ENCODE measurements around the gene CLSTN2.

Gene CLSTN2

DNA sequence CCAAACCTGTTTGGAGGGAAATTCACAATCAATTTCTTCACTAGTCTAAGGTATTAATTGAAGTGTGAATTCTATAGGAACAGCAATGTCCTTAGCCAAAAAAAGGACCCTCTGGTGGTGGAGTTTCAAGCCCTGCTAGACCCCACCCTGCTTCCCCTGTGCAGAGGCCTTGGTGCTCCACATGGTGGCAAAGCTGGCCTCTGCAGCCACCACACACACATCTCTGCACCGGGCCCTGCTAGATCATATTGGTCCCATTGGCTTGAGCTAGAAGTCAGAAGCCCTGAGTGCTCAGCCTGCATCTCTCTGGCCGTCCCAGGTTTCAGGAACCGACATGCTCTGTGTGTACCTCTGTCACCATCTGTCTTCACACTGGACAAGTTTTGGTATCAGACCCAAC is 522.0 kb downstream of the CLSTN2 start:
- no peak for DNase-seq (ENCODE audit: low read depth, low spot score)
- ChIA-PET CTCF (no interaction called here), POLR2A (no interaction called here)
- H3K4me3 ChIP-seq (ENCODE audit: low read depth, low read length): no peak overlapping the region
- TF ChIP-seq, protein P1, sequence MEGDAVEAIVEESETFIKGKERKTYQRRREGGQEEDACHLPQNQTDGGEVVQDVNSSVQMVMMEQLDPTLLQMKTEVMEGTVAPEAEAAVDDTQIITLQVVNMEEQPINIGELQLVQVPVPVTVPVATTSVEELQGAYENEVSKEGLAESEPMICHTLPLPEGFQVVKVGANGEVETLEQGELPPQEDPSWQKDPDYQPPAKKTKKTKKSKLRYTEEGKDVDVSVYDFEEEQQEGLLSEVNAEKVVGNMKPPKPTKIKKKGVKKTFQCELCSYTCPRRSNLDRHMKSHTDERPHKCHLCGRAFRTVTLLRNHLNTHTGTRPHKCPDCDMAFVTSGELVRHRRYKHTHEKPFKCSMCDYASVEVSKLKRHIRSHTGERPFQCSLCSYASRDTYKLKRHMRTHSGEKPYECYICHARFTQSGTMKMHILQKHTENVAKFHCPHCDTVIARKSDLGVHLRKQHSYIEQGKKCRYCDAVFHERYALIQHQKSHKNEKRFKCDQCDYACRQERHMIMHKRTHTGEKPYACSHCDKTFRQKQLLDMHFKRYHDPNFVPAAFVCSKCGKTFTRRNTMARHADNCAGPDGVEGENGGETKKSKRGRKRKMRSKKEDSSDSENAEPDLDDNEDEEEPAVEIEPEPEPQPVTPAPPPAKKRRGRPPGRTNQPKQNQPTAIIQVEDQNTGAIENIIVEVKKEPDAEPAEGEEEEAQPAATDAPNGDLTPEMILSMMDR (IDR thresholded peaks at IDR 0.05; ENCODE audit: insufficient read depth, low read length, missing control alignments): no peak

DNA sequence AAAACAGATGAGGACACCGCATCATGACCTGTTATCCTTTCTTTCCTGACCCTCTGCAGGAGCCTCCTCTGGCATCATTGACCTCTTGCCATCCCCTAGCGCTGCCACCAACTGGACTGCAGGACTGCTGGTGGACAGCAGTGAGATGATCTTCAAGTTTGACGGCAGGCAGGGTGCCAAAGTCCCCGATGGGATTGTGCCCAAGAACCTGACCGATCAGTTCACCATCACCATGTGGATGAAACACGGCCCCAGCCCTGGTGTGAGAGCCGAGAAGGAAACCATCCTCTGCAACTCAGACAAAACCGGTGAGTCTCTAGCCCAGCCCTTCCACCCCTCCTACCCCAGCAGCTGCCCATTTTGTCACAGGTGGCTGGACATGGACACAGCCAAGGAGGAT is 524.5 kb downstream of the CLSTN2 start:
- H3K4me3 ChIP-seq (ENCODE audit: low read depth, low read length): no peak overlapping the region
- ChIA-PET POLR2A (no interaction called here), CTCF (no interaction called here)
- DNase-seq (ENCODE audit: low read depth, low spot score): no peak
- TF ChIP-seq, protein P1 (IDR thresholded peaks at IDR 0.05; ENCODE audit: insufficient read depth, low read length, missing control alignments): no peak

DNA sequence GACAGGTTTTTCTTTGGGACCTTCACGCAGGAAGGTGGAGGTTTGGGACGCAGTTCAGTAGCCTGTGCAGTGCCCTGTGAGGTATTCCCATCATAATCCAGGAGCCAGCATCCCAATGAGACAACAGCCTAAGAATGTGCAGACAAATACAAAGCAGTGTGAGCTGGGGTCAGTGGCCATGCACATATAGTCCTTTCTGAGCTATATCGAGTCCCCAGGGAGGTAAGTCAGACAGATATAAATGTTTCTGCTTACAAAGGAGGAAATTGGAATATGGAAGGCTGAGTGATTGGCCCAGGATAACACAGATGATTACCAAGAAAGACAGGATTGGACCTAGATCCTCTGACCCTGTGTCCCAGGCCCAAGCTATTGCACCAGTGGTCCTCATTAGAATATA is 526.3 kb downstream of the CLSTN2 start:
- POLR2A ChIA-PET: no interaction called here
- CTCF ChIA-PET: no interaction called here
- no peak overlapping the region for H3K4me3 ChIP-seq (ENCODE audit: low read depth, low read length)
- TF ChIP-seq, protein P1 (IDR thresholded peaks at IDR 0.05; ENCODE audit: insufficient read depth, low read length, missing control alignments): no peak
- no peak for DNase-seq (ENCODE audit: low read depth, low spot score)

DNA sequence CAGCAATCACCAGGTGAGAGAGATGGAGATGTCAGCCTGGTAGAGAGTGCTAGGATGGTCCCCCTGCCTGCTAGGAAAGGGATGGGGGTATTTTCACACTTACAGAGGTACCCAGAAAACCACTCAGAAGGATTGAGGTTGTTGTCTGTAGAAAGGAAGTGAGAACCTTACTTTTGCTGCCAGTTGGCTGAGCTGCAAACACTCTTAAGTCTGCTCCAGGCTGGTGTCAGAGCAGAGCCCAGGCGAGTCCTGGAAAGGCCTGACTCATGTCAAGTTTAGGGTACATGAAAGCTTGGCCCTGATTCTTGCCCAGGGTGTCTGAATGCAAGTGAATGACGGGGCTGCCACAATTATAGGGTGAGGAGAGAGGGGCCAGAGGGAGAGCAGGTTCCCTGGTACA is 528.4 kb downstream of the CLSTN2 start:
- no peak overlapping the region for H3K4me3 ChIP-seq (ENCODE audit: low read depth, low read length)
- no peak for DNase-seq (ENCODE audit: low read depth, low spot score)
- ChIA-PET POLR2A (no interaction called here), CTCF (no interaction called here)
- TF ChIP-seq, protein P1 (IDR thresholded peaks at IDR 0.05; ENCODE audit: insufficient read depth, low read length, missing control alignments): no peak

DNA sequence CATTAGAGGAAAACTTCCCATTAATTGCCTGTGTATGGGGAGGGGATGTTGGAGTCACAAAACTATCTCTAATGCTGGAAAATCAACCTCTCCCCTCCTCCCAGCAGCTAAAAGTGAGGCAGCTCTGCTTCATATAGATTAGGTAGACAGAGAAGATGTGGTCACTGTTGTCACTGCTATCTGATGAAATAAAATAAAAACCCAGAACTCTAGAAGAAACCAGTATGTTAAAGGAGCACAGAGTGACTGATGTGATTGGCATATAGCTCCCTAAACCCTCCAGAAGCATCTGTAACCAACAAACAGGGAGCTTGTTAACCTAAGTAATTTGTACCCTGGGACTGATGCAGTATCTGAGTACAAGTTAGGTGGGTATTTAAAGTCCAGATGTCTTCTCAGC is 531.0 kb downstream of the CLSTN2 start:
- no peak for DNase-seq (ENCODE audit: low read depth, low spot score)
- POLR2A ChIA-PET: no interaction called here
- no peak overlapping the region for H3K4me3 ChIP-seq (ENCODE audit: low read depth, low read length)
- CTCF ChIA-PET: no interaction called here
- TF ChIP-seq, protein P1 (IDR thresholded peaks at IDR 0.05; ENCODE audit: insufficient read depth, low read length, missing control alignments): no peak

DNA sequence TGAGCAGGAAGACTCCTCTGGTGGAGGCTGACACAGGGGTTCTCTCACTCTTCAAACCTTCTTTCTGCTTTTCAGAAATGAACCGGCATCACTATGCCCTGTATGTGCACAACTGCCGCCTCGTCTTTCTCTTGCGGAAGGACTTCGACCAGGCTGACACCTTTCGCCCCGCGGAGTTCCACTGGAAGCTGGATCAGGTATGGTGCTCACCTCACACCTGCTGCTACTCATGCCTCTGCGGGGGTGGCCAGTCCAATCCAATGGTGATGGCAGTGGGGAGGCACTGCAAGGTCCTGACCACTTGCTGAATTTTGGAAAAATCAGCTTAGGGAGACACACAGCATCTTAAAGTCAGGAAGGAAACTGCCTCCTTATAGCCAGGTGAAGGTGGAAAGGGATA is 531.5 kb downstream of the CLSTN2 start:
- POLR2A ChIA-PET: no interaction called here
- TF ChIP-seq, protein P1 (IDR thresholded peaks at IDR 0.05; ENCODE audit: insufficient read depth, low read length, missing control alignments): no peak
- no peak overlapping the region for H3K4me3 ChIP-seq (ENCODE audit: low read depth, low read length)
- CTCF ChIA-PET: no interaction called here
- no peak for DNase-seq (ENCODE audit: low read depth, low spot score)

All from AG04449 (cell line).